ENCODE data around the gene RUNX2. TPM values are rescaled to one million over a fixed set of nuclear protein-coding genes. Genes with fewer than 3 reads are reported as not detected.

The RUNX2 gene
- total and polyA plus RNA-seq, 2 of the 8 experiments (the other 6 are each of a cell fraction or from before 2014, with no cell fraction given): 0.26 to 1.2 TPM

- Histone ChIP-seq H3K9ac (replicated peaks in 1 of 4; ENCODE audit: extremely low read depth in 1 of 4, low read depth in 3 of 4, low read length in 3 of 4) (no peak overlapping the region), H3K79me1 (ENCODE audit: low read depth, low read length) (no peaks in the 10 kb centered on the region), H3K4me3 (ENCODE audit: extremely low read depth in 1 of 4, insufficient read depth in 2 of 4, low read depth in 3 of 4, low read length in 4 of 4) (no peak overlapping the region), H2BK20ac (ENCODE audit: low read length) (no peak overlapping the region), H2BK120ac (replicated peaks; ENCODE audit: low read depth, low read length) (no peak overlapping the region), H4K20me1 (replicated peaks in 1 of 2; ENCODE audit: control insufficient read depth in 1 of 2, insufficient read depth in 2 of 2, low read length in 2 of 2) (no peaks in the 10 kb centered on the region), H3K27me3 (replicated peaks in 1 of 4; ENCODE audit: control insufficient read depth in 3 of 4, extremely low read depth in 1 of 4, insufficient read depth in 3 of 4, low read length in 3 of 4) (no peaks in the 10 kb centered on the region), H4K5ac (ENCODE audit: insufficient read length, low read depth, low read length) (no peak overlapping the region), H3K4me2 (ENCODE audit: insufficient read depth in 1 of 2, low read depth in 2 of 2, low read length in 2 of 2) (no peak overlapping the region), H3K18ac (ENCODE audit: extremely low read depth, low read length) (no peak overlapping the region), H3K27ac (ENCODE audit: low read depth, low read length) (no peak overlapping the region), H2BK5ac (ENCODE audit: low read depth, low read length) (no peak overlapping the region), H3K79me2 (ENCODE audit: control insufficient read depth in 1 of 2, insufficient read depth in 2 of 2, low read length in 2 of 2) (no peaks in the 10 kb centered on the region), H3K36me3 (ENCODE audit: control insufficient read depth in 2 of 4, insufficient read depth in 4 of 4, low read length in 3 of 4) (no peaks in the 10 kb centered on the region), H3K4me1 (replicated peaks in 1 of 4; ENCODE audit: control insufficient read depth in 3 of 4, insufficient read depth in 4 of 4, low read length in 3 of 4) (no peaks in the 10 kb centered on the region), H3K56ac (replicated peaks; ENCODE audit: insufficient read length, low read depth, low read length) (no peak overlapping the region), H4K8ac (ENCODE audit: extremely low read depth, insufficient read depth, low read length) (no peak overlapping the region), H4K91ac (replicated peaks; ENCODE audit: insufficient read length, low read length) (no peak overlapping the region), H3K9me3 (ENCODE audit: insufficient read depth in 2 of 2, low read depth in 1 of 2, low read length in 1 of 2) (no peaks in the 10 kb centered on the region), H3K23ac (ENCODE audit: insufficient read length) (no peak overlapping the region), H2BK15ac (ENCODE audit: low read length) (no peak overlapping the region), H2AFZ (ENCODE audit: low read length) (no peak overlapping the region), H3K14ac (ENCODE audit: insufficient read length) (no peak overlapping the region), H2AK5ac (ENCODE audit: low read depth, low read length) (no peak overlapping the region), H3K4ac (replicated peaks; ENCODE audit: insufficient read length, low read depth, low read length) (no peak overlapping the region), H2BK12ac (ENCODE audit: low read depth, low read length) (no peak overlapping the region), H3K23me2 (ENCODE audit: low read depth, low read length) (no peaks in the 10 kb centered on the region)
- TF ChIP-seq POU5F1 (IDR thresholded peaks at IDR 0.05; ENCODE audit: low read depth, low read length) (no peak), MAFK (IDR thresholded peaks at IDR 0.05; ENCODE audit: low read depth, low read length) (no peak), PHF8 (conservative IDR thresholded peaks at IDR 0.05; ENCODE audit: low read depth, low read length) (no peak), JUN (IDR thresholded peaks at IDR 0.05; ENCODE audit: low read depth, low read length) (no peak), SAP30 (IDR thresholded peaks at IDR 0.05; ENCODE audit: insufficient read depth, insufficient replicate concordance, low read length) (no peak), JUND (IDR thresholded peaks at IDR 0.05; ENCODE audit: low read length) (no peak), ATF3 (IDR thresholded peaks at IDR 0.05; ENCODE audit: insufficient read depth, low read depth, low read length) (no peak), HDAC6 (IDR thresholded peaks at IDR 0.05; ENCODE audit: low read depth, low read length) (no peak), SP1 (IDR thresholded peaks at IDR 0.05; ENCODE audit: low read depth, low read length) (no peak), SP4 (IDR thresholded peaks at IDR 0.05; ENCODE audit: low read length) (no peak), BRCA1 (IDR thresholded peaks at IDR 0.05; ENCODE audit: low read depth, low read length) (no peak), KDM5A (IDR thresholded peaks at IDR 0.05; ENCODE audit: low read length) (no peak), CREB1 (IDR thresholded peaks at IDR 0.05) (no peak), RBBP5 (IDR thresholded peaks at IDR 0.05; ENCODE audit: borderline replicate concordance, low read depth, low read length) (no peak)
- FAIRE-seq: no peak
- ChIA-PET CTCF (ENCODE audit: partially characterized antibody) (interaction anchor here (0.6 kb wide), 1 partner anchor 9 kb away, joined by 3 read pairs; no protein-coding TSS in a partner anchor), POLR2A (ENCODE audit: partially characterized antibody) (no interaction called here)
- DNase-seq (ENCODE audit: low read depth in 1 of 2, low spot score in 2 of 2): no peak
These were observed 136.6 kb downstream of the RUNX2 start for GRCh38 chr6:45464685-45465084.

Measured in H1 (cell line).